Measurements from ENCODE around the gene AMBN. TPM values are rescaled to one million over a fixed set of nuclear protein-coding genes. Genes with fewer than 3 reads are reported as not detected.
A peak's percentile ranks its signal among the peaks of the same experiment; 100 is the strongest.

Gene AMBN, protein sequence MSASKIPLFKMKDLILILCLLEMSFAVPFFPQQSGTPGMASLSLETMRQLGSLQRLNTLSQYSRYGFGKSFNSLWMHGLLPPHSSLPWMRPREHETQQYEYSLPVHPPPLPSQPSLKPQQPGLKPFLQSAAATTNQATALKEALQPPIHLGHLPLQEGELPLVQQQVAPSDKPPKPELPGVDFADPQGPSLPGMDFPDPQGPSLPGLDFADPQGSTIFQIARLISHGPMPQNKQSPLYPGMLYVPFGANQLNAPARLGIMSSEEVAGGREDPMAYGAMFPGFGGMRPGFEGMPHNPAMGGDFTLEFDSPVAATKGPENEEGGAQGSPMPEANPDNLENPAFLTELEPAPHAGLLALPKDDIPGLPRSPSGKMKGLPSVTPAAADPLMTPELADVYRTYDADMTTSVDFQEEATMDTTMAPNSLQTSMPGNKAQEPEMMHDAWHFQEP
- total RNA-seq: not detected

GRCh38 chr4:70591955-70592582 lies at the start of gene AMBN:
Gene AMBN, plus strand, starts transcription at chr4:70592256. Its CDS starts 103 bp downstream, at chr4:70592359.
- TF ChIP-seq CTCF (IDR thresholded peaks at IDR 0.05) (no peak), POLR2AphosphoS5 (IDR thresholded peaks at IDR 0.05) (no peak), POLR2A (IDR thresholded peaks at IDR 0.05) (no peak)
- Histone ChIP-seq H3K4me1 (replicated peaks) (no peaks in the 10 kb centered on the region), H3K36me3 (no peaks in the 10 kb centered on the region), H3K27ac (no peak within 1 kb of the TSS), H3K9me3 (no peaks in the 10 kb centered on the region), H3K27me3 (replicated peaks; ENCODE audit: insufficient read depth) (no peaks in the 10 kb centered on the region), H3K4me3 (no peak within 1 kb of the TSS)
- 45% methylated on average over 5 of the region's 5 CpGs for WGBS
- DNase-seq (ENCODE audit: low spot score): no peak
- intact Hi-C loops (cut with DNase I): no loop called here

DNA sequence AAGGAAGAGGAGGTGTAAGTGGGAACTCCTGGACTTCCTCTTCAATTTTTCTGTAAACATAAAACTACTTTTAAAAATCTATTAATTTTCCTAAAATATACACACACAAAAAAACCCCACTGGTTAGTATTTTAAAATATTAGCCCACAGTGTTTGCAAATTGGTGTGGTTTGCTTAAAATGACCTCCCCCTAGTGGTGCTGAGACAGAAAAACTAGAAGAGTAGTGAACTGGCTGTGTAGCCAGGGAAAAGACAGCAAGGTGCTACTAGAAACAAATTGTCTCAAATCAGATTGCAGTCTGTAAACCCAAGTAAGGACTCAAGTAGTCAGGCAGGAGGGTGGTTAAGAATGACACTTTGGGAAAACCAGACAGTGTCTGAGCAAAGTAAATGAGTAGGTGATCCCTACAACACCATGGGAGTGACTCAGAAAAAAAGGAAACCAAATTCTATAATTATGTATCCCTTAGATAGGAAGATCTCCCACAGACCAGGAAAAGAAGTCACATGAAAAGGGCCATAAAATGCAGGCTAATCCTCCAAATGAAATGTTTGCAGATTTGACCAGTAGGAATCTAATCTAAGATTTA lies 47.7 kb upstream of the AMBN start:
- Histone ChIP-seq H3K4me1 (replicated peaks) (no peaks in the 10 kb centered on the region), H3K27ac (no peak overlapping the region), H3K4me3 (no peak overlapping the region), H3K9me3 (no peaks in the 10 kb centered on the region), H3K36me3 (no peaks in the 10 kb centered on the region), H3K27me3 (replicated peaks; ENCODE audit: insufficient read depth) (no peaks in the 10 kb centered on the region)
- intact Hi-C loops (cut with DNase I): no loop called here
- no peak for DNase-seq (ENCODE audit: low spot score)
- TF ChIP-seq CTCF (IDR thresholded peaks at IDR 0.05) (peak in 3 of 4 experiments; percentile 22 to 41 (median 35)), POLR2AphosphoS5 (IDR thresholded peaks at IDR 0.05) (no peak), POLR2A (IDR thresholded peaks at IDR 0.05) (no peak)

DNA sequence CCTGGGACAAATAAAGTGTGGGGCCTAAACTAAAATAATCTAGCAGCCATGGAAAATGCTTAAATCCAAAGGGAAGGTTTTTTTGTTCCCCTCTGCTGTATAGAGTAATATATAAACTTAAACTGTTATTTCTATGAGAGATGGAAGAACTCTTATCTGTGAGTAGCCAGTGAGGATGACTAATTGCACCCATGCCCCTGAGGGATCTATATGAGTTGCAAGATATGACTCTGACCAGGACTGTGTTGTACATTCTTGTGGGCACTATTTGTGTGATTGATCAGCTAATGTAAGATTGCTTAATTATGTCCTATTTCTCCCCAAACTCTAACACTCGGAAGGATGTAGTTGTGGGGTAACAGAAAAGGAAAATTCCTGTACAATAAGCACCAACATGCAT lies 35.2 kb upstream of the AMBN start:
- intact Hi-C loops (cut with DNase I): no loop called here
- no peaks in the 10 kb centered on the region for H3K36me3 ChIP-seq
- H3K9me3 ChIP-seq: no peaks in the 10 kb centered on the region
- H3K27me3 ChIP-seq (replicated peaks; ENCODE audit: insufficient read depth): no peaks in the 10 kb centered on the region
- H3K27ac ChIP-seq: no peak overlapping the region
- TF ChIP-seq POLR2AphosphoS5 (IDR thresholded peaks at IDR 0.05) (no peak), POLR2A (IDR thresholded peaks at IDR 0.05) (no peak), CTCF (IDR thresholded peaks at IDR 0.05) (no peak)
- no peak overlapping the region for H3K4me3 ChIP-seq
- no peaks in the 10 kb centered on the region for H3K4me1 ChIP-seq (replicated peaks)
- WGBS: 0% methylated on average over 1 of the region's 1 CpG
- DNase-seq (ENCODE audit: low spot score): no peak

- H3K27me3 ChIP-seq (replicated peaks; ENCODE audit: insufficient read depth): no peaks in the 10 kb centered on the region
- H3K4me1 ChIP-seq (replicated peaks): no peaks in the 10 kb centered on the region
- H3K4me3 ChIP-seq: no peak overlapping the region
- H3K36me3 ChIP-seq: no peaks in the 10 kb centered on the region
- H3K9me3 ChIP-seq: no peaks in the 10 kb centered on the region
- H3K27ac ChIP-seq: no peak overlapping the region
- TF ChIP-seq POLR2A (IDR thresholded peaks at IDR 0.05) (no peak), CTCF (IDR thresholded peaks at IDR 0.05) (peak in 3 of 4 experiments; percentile 36 to 72 (median 65)), POLR2AphosphoS5 (IDR thresholded peaks at IDR 0.05) (peak; percentile 7)
- WGBS: 29% methylated on average over 2 of the region's 2 CpGs
- DNase-seq (ENCODE audit: low spot score): peak; percentile 38
- intact Hi-C loops (cut with DNase I): no loop called here
Measured at GRCh38 chr4:70559211-70559830, 32.7 kb upstream of the AMBN start.

Data from prostate gland (tissue), 2 donors.